K562 (cell line): ENCODE data around the gene ZFYVE1. TPM values are rescaled to one million over a fixed set of nuclear protein-coding genes. Genes with fewer than 3 reads are reported as not detected.

Source experiments
- ATAC-seq: fragments of 200-7000 bp; cut with Tn5 transposase; 3 replicates; pipeline ENCODE4 v1.9.1; 2020; ENCODE audit warnings: moderate library complexity
- BruUV-seq: library from RNA; stranded (reverse); fragments of 400-500 nt; replicated peaks from 2 replicates; lab custom pipeline; 2021; lab: Mats Ljungman, UMichigan
- CTCF ChIA-PET: fragments of 300-600 bp; formaldehyde crosslinking; extraction: SDS; loops from one replicate; lab custom pipeline; 2021; ENCODE audit warnings: low intra/inter-chr PET ratio; lab: Yijun Ruan, JAX
- POLR2A ChIA-PET: fragments of 300-600, 350-650 bp; sonication (Branson Sonifier 250); formaldehyde crosslinking; extraction: SDS; loops from one replicate; lab custom pipeline; 2021; ENCODE audit warnings: antibody characterized with exemption, inconsistent platforms; lab: Yijun Ruan, JAX
- DNase-seq, 4 experiments: peaks; one replicate each; pipeline versions ENCODE4 v3.0.0 to v3.0.0-alpha.2; 2011 to 2018; ENCODE audit warnings: low spot score in 3 of 4, mixed read lengths in 3 of 4; ENCODE audit errors: extremely low read depth in 1 of 4
- FAIRE-seq: peaks from 2 replicates; lab custom pipeline; 2011; peaks lifted over from hg19 to GRCh38; lab: Jason Lieb, UNC
- H2AFZ ChIP-seq: 2 replicates; pipeline ENCODE4 v1.6.0; 2011; ENCODE audit warnings: low read depth, low read length, control low read depth, inconsistent platforms
- H3K27ac ChIP-seq: fragments of 200-600 bp; 3 replicates; pipeline ENCODE4 v1.8.0; 2011; ENCODE audit warnings: low read depth, mild to moderate bottlenecking, control low read depth, inconsistent platforms, low read length, moderate library complexity, mixed read lengths; ENCODE audit errors: extremely low read depth
- H3K27me3 ChIP-seq, 2 experiments: fragments of 300-600 bp in 1 of 2; 2 replicates in 1 of 2; 3 replicates in 1 of 2; pipeline versions ENCODE4 v1.6.0 to v1.8.0; 2011; ENCODE audit warnings: inconsistent platforms in 2 of 2, low read length in 2 of 2, mild to moderate bottlenecking in 1 of 2, mixed read lengths in 1 of 2, moderate library complexity in 1 of 2; ENCODE audit not compliant: control insufficient read depth in 2 of 2, insufficient read depth in 2 of 2
- H3K36me3 ChIP-seq: fragments of 300-600 bp; 3 replicates; pipeline ENCODE4 v1.8.0; 2011; ENCODE audit warnings: mild to moderate bottlenecking, low read length, inconsistent platforms; ENCODE audit not compliant: control insufficient read depth, insufficient read depth
- H3K4me1 ChIP-seq, 2 experiments: fragments of 200-600 bp in 1 of 2; replicated peaks in 1 of 2; 2 replicates in 1 of 2; 3 replicates in 1 of 2; pipeline versions ENCODE4 v1.5.1 to v1.8.0; 2011; ENCODE audit warnings: inconsistent platforms in 2 of 2, low read length in 2 of 2, mild to moderate bottlenecking in 1 of 2, mixed read lengths in 1 of 2, moderate library complexity in 1 of 2; ENCODE audit not compliant: control insufficient read depth in 2 of 2, insufficient read depth in 2 of 2
- H3K4me2 ChIP-seq: 2 replicates; pipeline ENCODE4 v1.6.1; 2011; ENCODE audit warnings: low read length, control low read depth, inconsistent platforms, mixed read lengths; ENCODE audit not compliant: insufficient read depth
- H3K4me3 ChIP-seq: fragments of 200-600 bp; sonication (generic), shearing (Covaris generic); 2 replicates; pipeline ENCODE4 v1.5.1; 2016; ENCODE audit warnings: control low read depth, inconsistent platforms
- H3K79me2 ChIP-seq: fragments of 200-600 bp; 3 replicates; pipeline ENCODE4 v1.8.0; 2011; ENCODE audit warnings: low read length, inconsistent platforms; ENCODE audit not compliant: control insufficient read depth, insufficient read depth
- H3K9ac ChIP-seq, 2 experiments: 2 replicates each; pipeline versions ENCODE4 v1.6.0 to v1.6.1; 2011; ENCODE audit warnings: low read depth in 2 of 2, low read length in 2 of 2, control low read depth in 1 of 2, inconsistent platforms in 1 of 2, mild to moderate bottlenecking in 1 of 2, mixed read lengths in 1 of 2; ENCODE audit not compliant: insufficient read depth in 1 of 2
- H3K9me1 ChIP-seq: one replicate; pipeline ENCODE4 v1.6.0; 2011; ENCODE audit warnings: inconsistent platforms, mild to moderate bottlenecking, low read length, moderate library complexity; ENCODE audit not compliant: control insufficient read depth, insufficient read depth
- H3K9me3 ChIP-seq: replicated peaks from 2 replicates; pipeline ENCODE4 v1.5.1; 2011; ENCODE audit warnings: low read depth, low read length, inconsistent platforms; ENCODE audit not compliant: control insufficient read depth, insufficient read depth
- H4K20me1 ChIP-seq: replicated peaks from 2 replicates; pipeline ENCODE4 v1.6.1; 2011; ENCODE audit warnings: low read length, inconsistent platforms, mixed read lengths; ENCODE audit not compliant: control insufficient read depth, insufficient read depth
- CCAR2 ChIP-seq: fragments of 200-400 bp; formaldehyde crosslinking; IDR thresholded peaks from 2 replicates; pipeline ENCODE4 v1.6.1; 2017; ENCODE audit warnings: mild to moderate bottlenecking, low read depth, low read length
- GTF2F1 ChIP-seq: IDR thresholded peaks from 2 replicates; pipeline ENCODE4 v1.6.1; 2011; ENCODE audit warnings: low read depth, low read length, improper control_type of control experiment
- HDAC8 ChIP-seq: fragments of 450-650 bp; IDR thresholded peaks from 2 replicates; pipeline ENCODE4 v1.6.1; 2016; ENCODE audit warnings: mild to moderate bottlenecking, missing genetic modification characterization, moderate library complexity, missing compliant biosample characterization
- XRCC3 ChIP-seq: fragments of 450-650 bp; IDR thresholded peaks from 2 replicates; pipeline ENCODE4 v1.6.1; 2017; ENCODE audit warnings: mild to moderate bottlenecking, moderate library complexity
- ZBTB12 ChIP-seq: fragments of 250-450 bp; sonication (Bioruptor Pico); IDR thresholded peaks from 2 replicates; pipeline ENCODE4 v1.4.0; 2020
- WGBS: fragments of 100-300 bp; shearing (Covaris generic); methylation state at CpG from one replicate; pipeline ENCODE4 v1.1.6; 2016; ENCODE audit warnings: low coverage, mixed read lengths; ENCODE audit not compliant: insufficient coverage; ENCODE audit errors: missing lambda C conversion rate; 5-methylcytosine and 5-hydroxymethylcytosine counted together
- in situ Hi-C: fragments of 300-500 bp; cut with MboI; formaldehyde crosslinking; loops from 4 replicates; pipeline ENCODE4 v1.15.0; 2018; ENCODE audit warnings: inconsistent platforms, mixed read lengths
- intact Hi-C: fragments of 100-400 bp; cut with micrococcal nuclease; formaldehyde crosslinking; loops from 2 replicates; pipeline ENCODE4 v1.14.2; 2022
- polyA plus RNA-seq, 8 experiments: library from polyadenylated mRNA; depleted of rRNA in 4 of 8; stranded (reverse) in 5 of 8; unstranded in 3 of 8; fragments of >200 nt; fragmentation: Nextera tagmentation in 2 of 8; fragmentation: Illumina TruSeq in 1 of 8; extraction: Ambion mirVana in 2 of 8; extraction: Trizol in 1 of 8; gene quantifications; 2 replicates each; pipeline versions ENCODE4 v1.2.1 to v1.2.3, GENCODE V29; 2011 to 2014; ENCODE audit warnings: inconsistent platforms in 1 of 8, missing spikeins in 1 of 8
- total RNA-seq, 7 experiments: library from RNA; depleted of rRNA in 6 of 7; stranded (reverse); fragments of >200 nt in 6 of 7; fragmentation: Illumina TruSeq in 2 of 7; extraction: Trizol in 2 of 7; gene quantifications; 2 replicates each; pipeline versions ENCODE4 v1.2.1 to v1.2.3, GENCODE V29; 2011 to 2021; ENCODE audit warnings: low replicate concordance in 1 of 7

Gene ZFYVE1
- total and polyA plus RNA-seq, 9 of the 15 experiments (the other 6 are each of a cell fraction or from before 2014, with no cell fraction given), result 0.62 to 5.5 (median 3.4) TPM

- TF ChIP-seq ZBTB12, result no peak
These were observed 23.2 kb downstream of the ZFYVE1 start (continued) for GRCh38 chr14:73003681-73004080.

GRCh38 chr14:73000073-73000472 lies 26.8 kb downstream of the ZFYVE1 start:
- Histone ChIP-seq H3K79me2 (no peaks in the 10 kb centered on the region), H3K9me1 (no peaks in the 10 kb centered on the region), H3K27me3 (no peaks in the 10 kb centered on the region), H3K27ac (no peak overlapping the region), H3K36me3 (peaks cover 4% of the 10 kb centered on the region; the same call in 1 of the 3 replicates), H3K4me3 (no peak overlapping the region), H3K9me3 (no peaks in the 10 kb centered on the region), H2AFZ (no peak overlapping the region), H3K4me2 (no peak overlapping the region), H4K20me1 (peaks cover 4% of the 10 kb centered on the region; the same call in 1 of the 2 replicates), H3K9ac (no peak overlapping the region), H3K4me1 (no peaks in the 10 kb centered on the region; a peak in 1 of 5 replicates)
- BruUV-seq, result no TSS peak
- no peak for DNase-seq
- no peak for FAIRE-seq
- CTCF ChIA-PET, result interaction anchor here (0.8 kb wide), 1 partner anchor 72 kb away, joined by 3 read pairs; no protein-coding TSS in a partner anchor
- in situ Hi-C loops, result no loop called here
- ATAC-seq, result no peak
- TF ChIP-seq CCAR2 (no peak), HDAC8 (tag) (no peak), XRCC3 (no peak), GTF2F1 (no peak)
- intact Hi-C loops, result no loop called here
- WGBS, result 66% methylated on average over 2 of the region's 2 CpGs
- POLR2A ChIA-PET, result interaction anchor here (0.6 kb wide), 1 partner anchor 27 kb away, joined by 3 read pairs; the partner anchor contains the start of gene ZFYVE1
